Renal cortex interstitium (tissue), 11 donors: Measurements from ENCODE around the gene ARFGAP2. TPM values are rescaled to one million over a fixed set of nuclear protein-coding genes. Genes with fewer than 3 reads are reported as not detected.

ENCODE experiments used
- DNase-seq, 11 donors: peaks; one replicate each; pipeline ENCODE4 v3.0.0-alpha.2; 2013; ENCODE audit warnings: low read depth in 9 of 11, low spot score in 4 of 11; ENCODE audit errors: extremely low read depth in 1 of 11
- polyA plus RNA-seq, 3 donors: library from polyadenylated mRNA; unstranded; fragments of 120-200 nt; gene quantifications; one replicate each; pipeline ENCODE4 v1.2.1, GENCODE V29; 2013; ENCODE audit not compliant: insufficient read length in 3 of 3

The ARFGAP2 gene
- polyA plus RNA-seq, 3 donors, result 80.8 to 93.3 (median 88.9) TPM

GRCh38 chr11:47178737-47179654 is 2.3 kb upstream of the ARFGAP2 start:
- no peak for DNase-seq

GRCh38 chr11:47178316-47178715 is 1.6 kb upstream of the ARFGAP2 start:
- no peak for DNase-seq

GRCh38 chr11:47177846-47178245 is 1.2 kb upstream of the ARFGAP2 start:
- no peak for DNase-seq

- peak in 7 of 11 donors; percentile 65 to 83 (median 75) for DNase-seq
Observed at GRCh38 chr11:47177229-47177845, 658 bp upstream of the ARFGAP2 start.

- DNase-seq, result no peak
Observed at GRCh38 chr11:47175746-47176327, 842 bp downstream of the ARFGAP2 start.

GRCh38 chr11:47172740-47173336 is 3.8 kb downstream of the ARFGAP2 start:
- no peak for DNase-seq

- DNase-seq, result no peak
Observed at GRCh38 chr11:47171856-47172255, 4.8 kb downstream of the ARFGAP2 start.

GRCh38 chr11:47171061-47171838 is 5.4 kb downstream of the ARFGAP2 start:
- no peak for DNase-seq

- no peak for DNase-seq
Observed at GRCh38 chr11:47166368-47166767, 10.3 kb downstream of the ARFGAP2 start.

- DNase-seq, result no peak
Observed at GRCh38 chr11:47165253-47165840, 11.3 kb downstream of the ARFGAP2 start.

- DNase-seq, result no peak
Observed at GRCh38 chr11:47164321-47164720, 12.4 kb downstream of the ARFGAP2 start.

- no peak for DNase-seq
Observed at GRCh38 chr11:47163898-47164297, 12.8 kb downstream of the ARFGAP2 start.

- DNase-seq, result no peak
Observed at GRCh38 chr11:47163193-47163592, 13.5 kb downstream of the ARFGAP2 start.

- no peak for DNase-seq
Observed at GRCh38 chr11:47162426-47162825, 14.3 kb downstream of the ARFGAP2 start.

GRCh38 chr11:47161890-47162289 is 14.8 kb downstream of the ARFGAP2 start:
- DNase-seq, result no peak

GRCh38 chr11:47161134-47161854 is 15.4 kb downstream of the ARFGAP2 start:
- DNase-seq, result peak in 4 of 11 donors; percentile 38 to 62 (median 44)

- no peak for DNase-seq
Observed at GRCh38 chr11:47160753-47161133, 15.9 kb downstream of the ARFGAP2 start.

GRCh38 chr11:47158242-47158641 is 18.4 kb downstream of the ARFGAP2 start:
- DNase-seq, result no peak
